Mucosa of descending colon (tissue), 3 donors: ENCODE measurements around the gene TRIO. TPM values are rescaled to one million over a fixed set of nuclear protein-coding genes. Genes with fewer than 3 reads are reported as not detected.

Experiments
- ATAC-seq: fragments of 200-7000 bp; cut with Tn5 transposase; one replicate; pipeline ENCODE4 v1.9.1; 2020; ENCODE audit warnings: mild to moderate bottlenecking, moderate library complexity
- DNase-seq, 3 donors: peaks; one replicate each; pipeline ENCODE4 v3.0.0-alpha.2; 2020
- H3K36me3 ChIP-seq: fragments of 200-600 bp; one replicate; pipeline ENCODE4 v1.8.0; 2021; ENCODE audit warnings: low read depth, mild to moderate bottlenecking
- H3K4me1 ChIP-seq: fragments of 200-600 bp; one replicate; pipeline ENCODE4 v1.8.0; 2021; ENCODE audit warnings: low read depth, mild to moderate bottlenecking
- H3K4me3 ChIP-seq: fragments of 200-600 bp; one replicate; pipeline ENCODE4 v1.8.0; 2021; ENCODE audit warnings: mild to moderate bottlenecking
- H3K9me3 ChIP-seq: fragments of 200-600 bp; one replicate; pipeline ENCODE4 v1.8.0; 2021; ENCODE audit warnings: mild to moderate bottlenecking
- intact Hi-C, 2 donors: fragments of 100-400 bp; cut with DNase I in 1 of 2; cut with micrococcal nuclease in 1 of 2; formaldehyde crosslinking; loops; one replicate each; pipeline versions ENCODE4 v1.11.0 to v1.11.1; 2022; cut with DNase I, micrococcal nuclease
- total RNA-seq, 3 donors: library from RNA; stranded (reverse); fragmentation: NEBNext Ultra II Directional in 2 of 3; extraction: Animal tissue kit (Norgen Biotek cat#: 25700) in 2 of 3; gene quantifications; one replicate each; pipeline versions ENCODE4 v1.2.1 to v1.2.4, GENCODE V29; 2021 to 2023
- TF ChIP-seq, protein P1 (sequence below): fragments of 200-600 bp; IDR thresholded peaks from one replicate; pipeline ENCODE4 v1.8.0; 2022; ENCODE audit warnings: antibody characterized with exemption, mild to moderate bottlenecking
- donor health status: DM: no; HTN: no; CAD: no; lungs with moderate emphysema.
- donor health status: DM: no; HTN: no; CAD: no.
- donor health status: DM: no; HTN: yes; CAD: no.

TRIO gene
- total RNA-seq, 3 donors from 2014 or later, result 164 to 231 (median 168) TPM

- peaks cover 25% of the 10 kb centered on the region for H3K36me3 ChIP-seq
- no peak overlapping the region for H3K4me3 ChIP-seq
- TF ChIP-seq, protein P1, sequence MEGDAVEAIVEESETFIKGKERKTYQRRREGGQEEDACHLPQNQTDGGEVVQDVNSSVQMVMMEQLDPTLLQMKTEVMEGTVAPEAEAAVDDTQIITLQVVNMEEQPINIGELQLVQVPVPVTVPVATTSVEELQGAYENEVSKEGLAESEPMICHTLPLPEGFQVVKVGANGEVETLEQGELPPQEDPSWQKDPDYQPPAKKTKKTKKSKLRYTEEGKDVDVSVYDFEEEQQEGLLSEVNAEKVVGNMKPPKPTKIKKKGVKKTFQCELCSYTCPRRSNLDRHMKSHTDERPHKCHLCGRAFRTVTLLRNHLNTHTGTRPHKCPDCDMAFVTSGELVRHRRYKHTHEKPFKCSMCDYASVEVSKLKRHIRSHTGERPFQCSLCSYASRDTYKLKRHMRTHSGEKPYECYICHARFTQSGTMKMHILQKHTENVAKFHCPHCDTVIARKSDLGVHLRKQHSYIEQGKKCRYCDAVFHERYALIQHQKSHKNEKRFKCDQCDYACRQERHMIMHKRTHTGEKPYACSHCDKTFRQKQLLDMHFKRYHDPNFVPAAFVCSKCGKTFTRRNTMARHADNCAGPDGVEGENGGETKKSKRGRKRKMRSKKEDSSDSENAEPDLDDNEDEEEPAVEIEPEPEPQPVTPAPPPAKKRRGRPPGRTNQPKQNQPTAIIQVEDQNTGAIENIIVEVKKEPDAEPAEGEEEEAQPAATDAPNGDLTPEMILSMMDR, result no peak
- ATAC-seq (no peak), DNase-seq (no peak)
- no peaks in the 10 kb centered on the region for H3K9me3 ChIP-seq
- intact Hi-C loops, result no loop called here
- H3K4me1 ChIP-seq, result no peaks in the 10 kb centered on the region
Observed at GRCh38 chr5:14366763-14367162, 223.6 kb downstream of the TRIO start.

- intact Hi-C loops, result no loop called here
- DNase-seq, result no peak
- TF ChIP-seq, protein P1, result no peak
- ATAC-seq, result no peak
- Histone ChIP-seq H3K4me3 (no peak overlapping the region), H3K4me1 (no peaks in the 10 kb centered on the region), H3K36me3 (peaks cover 25% of the 10 kb centered on the region), H3K9me3 (no peaks in the 10 kb centered on the region)
Observed at GRCh38 chr5:14367364-14367763, 224.2 kb downstream of the TRIO start.

- Histone ChIP-seq H3K36me3 (peaks cover 21% of the 10 kb centered on the region), H3K9me3 (no peaks in the 10 kb centered on the region), H3K4me1 (no peaks in the 10 kb centered on the region), H3K4me3 (no peak overlapping the region)
- intact Hi-C loops, result no loop called here
- DNase-seq (no peak), ATAC-seq (no peak)
- TF ChIP-seq, protein P1, result no peak
Observed at GRCh38 chr5:14369780-14370179, 226.6 kb downstream of the TRIO start.

DNA sequence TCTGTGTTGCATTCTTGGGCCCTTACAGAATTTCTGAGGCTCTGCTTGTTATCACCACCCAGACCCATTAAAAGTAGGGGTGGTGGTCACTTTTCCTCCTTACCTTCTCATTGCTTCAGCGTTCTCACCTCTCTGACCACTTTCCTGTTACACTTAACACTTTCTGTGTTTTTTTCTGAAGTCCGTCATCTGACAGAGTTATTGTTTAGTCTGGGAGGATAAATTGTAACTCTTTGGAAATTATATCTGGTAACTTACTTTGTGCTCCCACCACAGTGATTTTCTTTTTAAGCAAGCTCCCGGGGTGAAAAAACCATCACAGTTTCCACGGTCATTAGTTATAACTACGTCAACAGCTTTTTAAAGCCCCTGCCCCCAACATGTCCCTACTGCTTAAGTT, 227.2 kb downstream of the TRIO start:
- Histone ChIP-seq H3K9me3 (no peaks in the 10 kb centered on the region), H3K36me3 (peaks cover 22% of the 10 kb centered on the region), H3K4me1 (no peaks in the 10 kb centered on the region), H3K4me3 (no peak overlapping the region)
- TF ChIP-seq, protein P1, result no peak
- ATAC-seq (no peak), DNase-seq (no peak)
- intact Hi-C loops, result no loop called here

DNA sequence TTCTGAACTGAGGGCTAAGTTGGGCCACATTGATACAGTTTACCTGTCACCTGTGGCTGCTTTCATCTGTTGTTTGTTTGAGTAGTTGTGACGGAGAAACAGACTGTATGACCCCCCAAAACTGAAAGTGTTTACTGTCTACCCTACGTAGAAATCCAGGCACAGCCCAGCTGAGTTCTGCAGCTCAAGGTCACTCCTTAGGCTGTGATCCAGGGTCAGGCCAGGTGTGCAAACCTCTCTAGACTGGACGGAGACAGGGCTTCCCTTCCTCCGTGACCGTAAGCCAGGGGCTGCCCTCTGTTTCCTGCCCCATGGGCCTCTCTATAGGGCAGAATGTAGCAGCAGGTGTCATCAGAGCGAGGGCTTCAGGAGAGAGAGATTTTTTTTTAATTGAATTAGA, 230.5 kb downstream of the TRIO start:
- ATAC-seq, result no peak
- H3K4me3 ChIP-seq, result no peak overlapping the region
- intact Hi-C loops, result no loop called here
- TF ChIP-seq, protein P1, result no peak
- no peaks in the 10 kb centered on the region for H3K4me1 ChIP-seq
- H3K36me3 ChIP-seq, result peaks cover 23% of the 10 kb centered on the region
- DNase-seq, result no peak
- no peaks in the 10 kb centered on the region for H3K9me3 ChIP-seq

DNA sequence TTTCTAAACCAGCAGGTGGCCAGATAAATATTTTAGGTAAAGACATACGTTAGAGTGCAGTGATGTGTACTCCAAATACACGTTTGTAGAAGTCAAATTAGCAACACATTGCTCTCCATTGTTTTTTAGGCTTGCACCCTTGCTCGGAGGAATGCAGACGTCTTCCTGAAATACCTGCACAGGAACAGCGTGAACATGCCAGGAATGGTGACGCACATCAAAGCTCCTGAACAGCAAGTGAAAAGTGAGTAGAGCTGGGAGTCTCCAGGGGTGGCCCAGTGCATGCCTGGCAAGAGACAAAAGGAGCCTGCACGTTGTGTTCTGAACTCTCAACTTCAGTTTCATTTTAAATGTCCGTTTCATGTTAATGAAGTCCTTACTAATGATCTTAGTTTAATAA, 231.0 kb downstream of the TRIO start:
- DNase-seq (no peak), ATAC-seq (no peak)
- no peaks in the 10 kb centered on the region for H3K4me1 ChIP-seq
- intact Hi-C loops, result no loop called here
- TF ChIP-seq, protein P1, result no peak
- H3K9me3 ChIP-seq, result no peaks in the 10 kb centered on the region
- H3K36me3 ChIP-seq, result peaks cover 21% of the 10 kb centered on the region
- H3K4me3 ChIP-seq, result no peak overlapping the region
